HG03442 (cell line): ENCODE results near the gene DHRSX.

Experiments used
- ATAC-seq: cut with Tn5 transposase; IDR thresholded peaks from one replicate; pipeline ENCODE4 v1.9.1; 2021; ENCODE audit warnings: mild to moderate bottlenecking, moderate library complexity; ENCODE audit not compliant: unreplicated experiment

Gene DHRSX

GRCh38 chrX:2184089-2184488, 316.7 kb downstream of the DHRSX start:
- ATAC-seq, result no peak

- ATAC-seq, result no peak
These were observed 317.5 kb downstream of the DHRSX start for GRCh38 chrX:2183193-2183725.

GRCh38 chrX:2177541-2177940, 323.2 kb downstream of the DHRSX start:
- no peak for ATAC-seq

- no peak for ATAC-seq
These were observed 324.0 kb downstream of the DHRSX start for GRCh38 chrX:2176733-2177132.

- ATAC-seq, result no peak
These were observed 324.5 kb downstream of the DHRSX start for GRCh38 chrX:2176274-2176673.

GRCh38 chrX:2172359-2172758, 328.4 kb downstream of the DHRSX start:
- no peak for ATAC-seq
